ENCODE data around the gene EPB41L3.

The EPB41L3 gene

DNA sequence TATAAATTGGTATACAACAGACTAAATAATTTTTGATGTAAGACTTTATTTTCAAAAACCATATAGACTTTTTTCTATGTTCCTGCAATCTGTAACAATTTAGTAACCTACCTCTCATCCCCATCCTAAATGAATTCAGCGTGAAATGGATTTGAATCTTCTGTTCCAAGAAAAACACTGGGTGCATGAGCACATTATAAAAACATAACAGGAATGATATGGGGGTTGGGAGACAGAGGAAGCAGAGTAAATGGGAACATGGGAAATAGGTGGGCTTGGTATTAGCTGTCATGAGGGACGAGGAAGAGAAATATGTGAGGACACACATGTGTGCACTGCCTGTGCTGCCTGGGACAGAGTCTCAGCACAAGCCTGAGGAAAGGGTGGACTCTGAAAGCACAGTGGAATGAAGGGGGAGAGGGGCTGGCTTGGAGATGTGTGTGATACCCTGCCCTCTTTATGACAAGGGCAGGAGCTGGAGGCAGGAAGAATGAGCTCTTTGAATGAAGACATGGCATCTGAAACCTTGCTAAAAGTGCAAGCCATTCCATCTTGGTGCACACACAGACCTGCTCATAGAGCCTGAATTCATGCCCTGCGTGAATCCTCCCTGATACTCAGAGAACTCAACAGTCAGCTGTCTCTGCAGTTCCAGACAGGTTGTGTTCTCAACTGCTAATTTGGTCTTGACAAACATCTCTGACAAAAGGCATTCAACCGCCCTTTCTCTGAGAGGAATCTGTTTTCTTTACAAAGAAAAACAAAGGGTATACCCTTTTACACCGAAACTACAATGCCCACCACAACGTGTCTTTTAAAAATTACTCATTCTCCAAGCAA, 66.6 kb downstream of the EPB41L3 start:
- Histone ChIP-seq H3K4me3 (ENCODE audit: low read length in 2 of 2) (no peak overlapping the region), H3K27ac (ENCODE audit: low read depth in 2 of 2, low read length in 2 of 2) (no peak overlapping the region), H3K27me3 (ENCODE audit: control insufficient read depth in 2 of 2, insufficient read depth in 2 of 2, low read length in 2 of 2) (no peaks in the 10 kb centered on the region), H3K4me1 (ENCODE audit: control insufficient read depth in 2 of 2, insufficient read depth in 2 of 2, low read length in 2 of 2) (no peaks in the 10 kb centered on the region), H3K9ac (ENCODE audit: low read depth in 1 of 2, low read length in 2 of 2) (no peak overlapping the region), H3K9me3 (ENCODE audit: control insufficient read depth in 2 of 2, low read length in 2 of 2) (no peaks in the 10 kb centered on the region), H3K36me3 (ENCODE audit: control insufficient read depth in 2 of 2, insufficient read depth in 2 of 2, low read length in 2 of 2) (peaks cover 4% of the 10 kb centered on the region in 2 donors)

DNA sequence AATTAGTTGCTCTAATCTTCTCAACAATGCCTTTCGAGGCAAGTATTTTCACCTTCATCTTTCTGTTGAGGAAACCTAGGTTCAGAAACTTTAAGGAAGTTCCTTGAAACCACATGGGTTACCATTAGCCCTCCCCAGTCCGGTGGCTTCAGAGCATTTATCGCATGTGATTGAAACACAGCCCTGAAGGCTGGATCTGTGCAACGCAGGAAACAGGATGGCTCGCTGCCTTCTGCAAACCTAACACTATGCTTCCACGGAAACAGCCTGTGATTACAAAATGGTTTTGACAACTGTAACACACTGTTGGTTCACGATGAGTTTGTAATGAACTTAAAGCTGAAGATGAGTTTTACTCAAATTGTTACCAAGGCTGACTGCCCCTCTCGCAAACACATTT, 68.5 kb downstream of the EPB41L3 start:
- H3K9ac ChIP-seq (ENCODE audit: low read depth in 1 of 2, low read length in 2 of 2), result no peak overlapping the region
- H3K4me3 ChIP-seq (ENCODE audit: low read length in 2 of 2), result no peak overlapping the region
- H3K36me3 ChIP-seq (ENCODE audit: control insufficient read depth in 2 of 2, insufficient read depth in 2 of 2, low read length in 2 of 2), result peaks cover 4% of the 10 kb centered on the region in 2 donors
- H3K27me3 ChIP-seq (ENCODE audit: control insufficient read depth in 2 of 2, insufficient read depth in 2 of 2, low read length in 2 of 2), result no peaks in the 10 kb centered on the region
- H3K4me1 ChIP-seq (ENCODE audit: control insufficient read depth in 2 of 2, insufficient read depth in 2 of 2, low read length in 2 of 2), result no peaks in the 10 kb centered on the region
- H3K9me3 ChIP-seq (ENCODE audit: control insufficient read depth in 2 of 2, low read length in 2 of 2), result no peaks in the 10 kb centered on the region
- H3K27ac ChIP-seq (ENCODE audit: low read depth in 2 of 2, low read length in 2 of 2), result no peak overlapping the region

DNA sequence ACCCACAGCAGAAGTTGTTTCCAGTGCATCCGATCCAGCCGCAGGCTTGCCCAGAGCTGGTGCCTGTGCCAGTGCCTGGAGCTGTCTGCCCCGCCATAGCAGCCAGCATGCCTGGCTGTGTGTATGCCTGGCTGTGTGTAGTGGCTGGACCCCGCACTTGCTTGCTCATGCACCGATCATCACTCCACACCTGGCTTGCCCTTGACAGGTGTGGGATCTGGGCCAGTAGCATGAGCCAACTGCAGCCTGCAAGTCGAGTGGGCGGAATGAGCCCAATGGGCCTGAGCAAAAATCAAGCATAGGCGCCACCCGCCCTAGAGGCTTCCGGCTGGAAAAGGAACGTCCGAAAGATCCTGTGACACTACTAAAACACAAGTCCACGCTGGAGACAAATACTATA, 74.5 kb downstream of the EPB41L3 start:
- H3K9me3 ChIP-seq (ENCODE audit: control insufficient read depth in 2 of 2, low read length in 2 of 2), result no peaks in the 10 kb centered on the region
- H3K27me3 ChIP-seq (ENCODE audit: control insufficient read depth in 2 of 2, insufficient read depth in 2 of 2, low read length in 2 of 2), result no peaks in the 10 kb centered on the region
- no peaks in the 10 kb centered on the region for H3K36me3 ChIP-seq (ENCODE audit: control insufficient read depth in 2 of 2, insufficient read depth in 2 of 2, low read length in 2 of 2)
- H3K9ac ChIP-seq (ENCODE audit: low read depth in 1 of 2, low read length in 2 of 2), result no peak overlapping the region
- no peak overlapping the region for H3K27ac ChIP-seq (ENCODE audit: low read depth in 2 of 2, low read length in 2 of 2)
- no peak overlapping the region for H3K4me3 ChIP-seq (ENCODE audit: low read length in 2 of 2)
- H3K4me1 ChIP-seq (ENCODE audit: control insufficient read depth in 2 of 2, insufficient read depth in 2 of 2, low read length in 2 of 2), result no peaks in the 10 kb centered on the region

DNA sequence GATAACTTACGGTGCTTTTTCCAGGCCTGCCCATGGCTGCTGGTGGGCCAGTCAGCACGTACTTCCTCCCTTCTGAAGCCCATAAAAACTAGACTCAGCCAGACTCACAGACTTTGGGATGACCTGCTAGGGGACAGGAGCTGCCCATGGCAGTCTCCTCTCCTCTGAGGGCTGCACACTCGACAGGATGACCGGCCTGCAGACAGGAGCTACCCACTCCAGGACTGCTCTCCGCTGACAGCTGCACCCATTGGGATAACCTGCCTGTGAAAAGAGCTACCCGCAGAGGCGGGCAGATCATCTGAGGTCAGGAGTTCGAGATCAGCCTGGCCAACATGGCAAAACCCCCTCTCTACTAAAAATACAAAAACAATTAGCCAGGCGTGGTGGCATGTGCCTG, 75.4 kb downstream of the EPB41L3 start:
- H3K4me1 ChIP-seq (ENCODE audit: control insufficient read depth in 2 of 2, insufficient read depth in 2 of 2, low read length in 2 of 2), result no peaks in the 10 kb centered on the region
- H3K27me3 ChIP-seq (ENCODE audit: control insufficient read depth in 2 of 2, insufficient read depth in 2 of 2, low read length in 2 of 2), result no peaks in the 10 kb centered on the region
- no peak overlapping the region for H3K4me3 ChIP-seq (ENCODE audit: low read length in 2 of 2)
- no peaks in the 10 kb centered on the region for H3K36me3 ChIP-seq (ENCODE audit: control insufficient read depth in 2 of 2, insufficient read depth in 2 of 2, low read length in 2 of 2)
- H3K27ac ChIP-seq (ENCODE audit: low read depth in 2 of 2, low read length in 2 of 2), result no peak overlapping the region
- H3K9ac ChIP-seq (ENCODE audit: low read depth in 1 of 2, low read length in 2 of 2), result no peak overlapping the region
- H3K9me3 ChIP-seq (ENCODE audit: control insufficient read depth in 2 of 2, low read length in 2 of 2), result no peaks in the 10 kb centered on the region

DNA sequence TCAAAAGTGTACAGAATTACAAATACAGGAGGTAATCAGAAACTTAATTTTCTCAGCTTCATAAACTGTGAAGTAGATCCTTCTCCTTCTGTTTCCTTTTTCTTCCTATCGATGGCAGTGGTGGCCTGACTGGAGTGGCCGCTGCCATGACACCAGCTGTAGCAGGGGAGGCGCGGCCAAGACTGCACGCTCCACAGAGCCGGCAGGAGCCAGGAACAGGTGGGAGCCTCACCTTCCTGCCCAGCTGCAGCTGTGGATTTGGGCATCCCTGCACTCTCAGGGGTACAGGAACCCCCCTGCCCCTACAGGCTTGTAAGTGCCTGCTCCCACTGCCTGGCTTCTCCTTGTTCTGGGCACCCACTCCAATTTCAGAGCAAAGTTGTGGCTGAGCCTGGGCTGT, 76.1 kb downstream of the EPB41L3 start:
- no peak overlapping the region for H3K27ac ChIP-seq (ENCODE audit: low read depth in 2 of 2, low read length in 2 of 2)
- no peaks in the 10 kb centered on the region for H3K9me3 ChIP-seq (ENCODE audit: control insufficient read depth in 2 of 2, low read length in 2 of 2)
- H3K4me1 ChIP-seq (ENCODE audit: control insufficient read depth in 2 of 2, insufficient read depth in 2 of 2, low read length in 2 of 2), result no peaks in the 10 kb centered on the region
- H3K27me3 ChIP-seq (ENCODE audit: control insufficient read depth in 2 of 2, insufficient read depth in 2 of 2, low read length in 2 of 2), result no peaks in the 10 kb centered on the region
- no peaks in the 10 kb centered on the region for H3K36me3 ChIP-seq (ENCODE audit: control insufficient read depth in 2 of 2, insufficient read depth in 2 of 2, low read length in 2 of 2)
- H3K4me3 ChIP-seq (ENCODE audit: low read length in 2 of 2), result no peak overlapping the region
- no peak overlapping the region for H3K9ac ChIP-seq (ENCODE audit: low read depth in 1 of 2, low read length in 2 of 2)

DNA sequence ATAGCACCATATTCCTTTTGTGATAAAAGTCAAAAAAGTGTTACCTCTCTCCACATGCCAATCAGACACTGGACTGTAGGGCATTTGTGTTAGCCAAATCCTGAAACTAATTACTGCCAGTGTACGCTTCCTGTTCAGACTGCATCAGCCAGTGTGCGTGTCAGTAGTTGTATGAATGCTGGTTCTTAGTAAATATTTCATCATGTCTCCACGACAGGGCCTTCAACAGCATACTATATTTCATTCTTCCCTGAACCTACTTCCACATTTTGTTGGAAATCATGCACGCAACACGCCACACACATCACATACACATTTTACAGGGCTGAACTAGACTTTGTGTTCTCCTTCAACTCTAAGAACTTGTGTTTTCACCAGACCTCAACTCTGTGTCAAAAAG, 77.5 kb downstream of the EPB41L3 start:
- Histone ChIP-seq H3K9me3 (ENCODE audit: control insufficient read depth in 2 of 2, low read length in 2 of 2) (no peaks in the 10 kb centered on the region), H3K4me3 (ENCODE audit: low read length in 2 of 2) (no peak overlapping the region), H3K4me1 (ENCODE audit: control insufficient read depth in 2 of 2, insufficient read depth in 2 of 2, low read length in 2 of 2) (no peaks in the 10 kb centered on the region), H3K27ac (ENCODE audit: low read depth in 2 of 2, low read length in 2 of 2) (peak overlapping the region in 1 of 2 donors; percentile 25), H3K36me3 (ENCODE audit: control insufficient read depth in 2 of 2, insufficient read depth in 2 of 2, low read length in 2 of 2) (no peaks in the 10 kb centered on the region), H3K9ac (ENCODE audit: low read depth in 1 of 2, low read length in 2 of 2) (no peak overlapping the region), H3K27me3 (ENCODE audit: control insufficient read depth in 2 of 2, insufficient read depth in 2 of 2, low read length in 2 of 2) (no peaks in the 10 kb centered on the region)

DNA sequence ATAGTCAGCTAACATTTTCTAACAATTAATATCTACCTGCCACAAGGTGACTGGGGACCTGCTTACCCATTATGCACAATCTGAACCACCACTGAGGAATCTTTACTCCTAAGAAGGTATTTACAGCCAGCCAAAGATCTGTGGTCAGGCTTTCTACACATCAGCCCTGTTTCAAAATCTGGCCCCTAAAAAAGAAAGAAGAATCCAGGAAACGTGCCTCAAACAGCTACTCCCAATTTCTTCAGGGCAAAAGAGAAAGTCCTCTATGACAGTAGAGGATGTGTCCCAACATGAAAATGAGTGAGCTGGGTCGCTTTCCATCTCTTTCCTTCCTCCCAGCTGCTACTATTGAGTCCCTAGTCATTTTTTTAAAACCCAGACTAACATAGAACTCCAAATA, 79.5 kb downstream of the EPB41L3 start:
- Histone ChIP-seq H3K4me3 (ENCODE audit: low read length in 2 of 2) (no peak overlapping the region), H3K36me3 (ENCODE audit: control insufficient read depth in 2 of 2, insufficient read depth in 2 of 2, low read length in 2 of 2) (no peaks in the 10 kb centered on the region), H3K27me3 (ENCODE audit: control insufficient read depth in 2 of 2, insufficient read depth in 2 of 2, low read length in 2 of 2) (no peaks in the 10 kb centered on the region), H3K27ac (ENCODE audit: low read depth in 2 of 2, low read length in 2 of 2) (no peak overlapping the region), H3K9me3 (ENCODE audit: control insufficient read depth in 2 of 2, low read length in 2 of 2) (no peaks in the 10 kb centered on the region), H3K9ac (ENCODE audit: low read depth in 1 of 2, low read length in 2 of 2) (no peak overlapping the region), H3K4me1 (ENCODE audit: control insufficient read depth in 2 of 2, insufficient read depth in 2 of 2, low read length in 2 of 2) (no peaks in the 10 kb centered on the region)

DNA sequence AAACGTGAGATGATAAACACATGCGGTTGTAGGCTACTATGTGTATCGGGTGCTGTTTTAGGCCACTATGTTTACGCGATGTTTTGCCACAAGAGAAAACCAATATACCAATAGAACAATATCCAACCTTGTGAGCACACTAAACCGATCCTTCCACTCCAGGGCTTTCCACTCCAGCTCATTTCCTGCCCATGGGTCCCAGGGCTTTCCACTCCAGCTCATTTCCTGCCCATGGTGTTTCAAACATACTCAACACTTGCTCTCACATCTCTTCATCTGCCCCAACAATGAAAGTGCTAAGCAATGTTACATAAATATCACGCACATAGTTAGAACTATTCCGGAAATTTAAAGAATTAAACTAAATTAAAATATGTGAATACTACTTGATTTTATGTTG, 80.0 kb downstream of the EPB41L3 start:
- H3K36me3 ChIP-seq (ENCODE audit: control insufficient read depth in 2 of 2, insufficient read depth in 2 of 2, low read length in 2 of 2), result no peaks in the 10 kb centered on the region

DNA sequence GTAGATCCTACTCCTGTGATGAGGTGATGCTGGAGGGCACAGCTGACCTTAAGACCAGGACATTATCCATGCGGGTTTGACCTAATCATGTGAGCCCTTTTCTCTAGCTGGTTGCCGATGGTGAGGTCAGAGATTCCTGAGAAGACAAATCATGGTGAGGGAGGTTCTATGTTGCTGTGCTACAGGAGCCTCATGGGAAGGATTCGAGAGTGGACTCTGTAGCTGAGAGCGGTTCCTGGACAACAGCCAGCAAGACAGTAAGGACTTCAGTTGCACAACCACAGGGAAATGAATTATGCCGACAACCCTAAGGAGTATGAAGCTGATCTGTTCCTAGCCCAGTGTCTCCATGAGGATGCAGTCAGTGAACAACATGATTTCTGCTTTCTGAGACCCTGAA, 80.4 kb downstream of the EPB41L3 start:
- Histone ChIP-seq H3K9ac (ENCODE audit: low read depth in 1 of 2, low read length in 2 of 2) (no peak overlapping the region), H3K27me3 (ENCODE audit: control insufficient read depth in 2 of 2, insufficient read depth in 2 of 2, low read length in 2 of 2) (no peaks in the 10 kb centered on the region), H3K27ac (ENCODE audit: low read depth in 2 of 2, low read length in 2 of 2) (no peak overlapping the region), H3K4me1 (ENCODE audit: control insufficient read depth in 2 of 2, insufficient read depth in 2 of 2, low read length in 2 of 2) (no peaks in the 10 kb centered on the region), H3K36me3 (ENCODE audit: control insufficient read depth in 2 of 2, insufficient read depth in 2 of 2, low read length in 2 of 2) (no peaks in the 10 kb centered on the region), H3K4me3 (ENCODE audit: low read length in 2 of 2) (no peak overlapping the region), H3K9me3 (ENCODE audit: control insufficient read depth in 2 of 2, low read length in 2 of 2) (no peaks in the 10 kb centered on the region)

More for the DNA sequence above, 80.0 kb downstream of the EPB41L3 start:
- Histone ChIP-seq H3K27ac (ENCODE audit: low read depth in 2 of 2, low read length in 2 of 2) (no peak overlapping the region), H3K9ac (ENCODE audit: low read depth in 1 of 2, low read length in 2 of 2) (no peak overlapping the region), H3K4me1 (ENCODE audit: control insufficient read depth in 2 of 2, insufficient read depth in 2 of 2, low read length in 2 of 2) (no peaks in the 10 kb centered on the region), H3K4me3 (ENCODE audit: low read length in 2 of 2) (no peak overlapping the region), H3K9me3 (ENCODE audit: control insufficient read depth in 2 of 2, low read length in 2 of 2) (no peaks in the 10 kb centered on the region), H3K27me3 (ENCODE audit: control insufficient read depth in 2 of 2, insufficient read depth in 2 of 2, low read length in 2 of 2) (no peaks in the 10 kb centered on the region)

DNA sequence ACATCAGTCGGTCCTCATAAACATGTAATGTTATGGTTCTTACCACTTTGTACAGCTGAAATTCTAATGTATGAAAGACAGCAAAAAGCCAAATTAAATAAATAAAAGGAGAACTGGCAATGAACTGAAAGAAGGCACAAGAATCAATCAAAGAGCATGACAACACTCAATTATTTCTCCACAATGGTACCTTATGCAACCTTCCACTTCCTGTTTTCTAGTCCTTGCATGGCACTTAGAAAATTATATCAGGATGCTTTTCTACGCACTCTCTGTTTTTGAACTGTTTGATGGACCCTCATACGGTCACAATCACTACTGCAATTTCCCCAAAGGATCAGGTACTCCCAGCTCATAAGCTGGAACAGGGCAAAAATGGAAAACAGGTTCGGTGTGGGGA, 81.6 kb downstream of the EPB41L3 start:
- no peaks in the 10 kb centered on the region for H3K27me3 ChIP-seq (ENCODE audit: control insufficient read depth in 2 of 2, insufficient read depth in 2 of 2, low read length in 2 of 2)
- H3K27ac ChIP-seq (ENCODE audit: low read depth in 2 of 2, low read length in 2 of 2), result no peak overlapping the region
- H3K4me3 ChIP-seq (ENCODE audit: low read length in 2 of 2), result no peak overlapping the region
- H3K36me3 ChIP-seq (ENCODE audit: control insufficient read depth in 2 of 2, insufficient read depth in 2 of 2, low read length in 2 of 2), result no peaks in the 10 kb centered on the region
- no peaks in the 10 kb centered on the region for H3K4me1 ChIP-seq (ENCODE audit: control insufficient read depth in 2 of 2, insufficient read depth in 2 of 2, low read length in 2 of 2)
- no peaks in the 10 kb centered on the region for H3K9me3 ChIP-seq (ENCODE audit: control insufficient read depth in 2 of 2, low read length in 2 of 2)
- H3K9ac ChIP-seq (ENCODE audit: low read depth in 1 of 2, low read length in 2 of 2), result no peak overlapping the region
